Pons (tissue), 1 donor: ENCODE data around the gene ARFGEF3.

Experiments
- DNase-seq: peaks from one replicate; pipeline ENCODE4 v3.0.0-alpha.2; 2016; ENCODE audit warnings: low spot score

The ARFGEF3 gene

GRCh38 chr6:138241381-138241780 lies 79.6 kb downstream of the ARFGEF3 start:
- no peak for DNase-seq

GRCh38 chr6:138241934-138242333 lies 80.2 kb downstream of the ARFGEF3 start:
- no peak for DNase-seq

- DNase-seq = no peak
Measured at GRCh38 chr6:138242987-138243592, 81.4 kb downstream of the ARFGEF3 start.

- DNase-seq = no peak
Measured at GRCh38 chr6:138245751-138246150, 84.0 kb downstream of the ARFGEF3 start.

- DNase-seq = no peak
Measured at GRCh38 chr6:138246650-138247440, 85.1 kb downstream of the ARFGEF3 start.

- no peak for DNase-seq
Measured at GRCh38 chr6:138248011-138248410, 86.3 kb downstream of the ARFGEF3 start.

- DNase-seq = no peak
Measured at GRCh38 chr6:138248878-138249277, 87.1 kb downstream of the ARFGEF3 start.

- no peak for DNase-seq
Measured at GRCh38 chr6:138250053-138250452, 88.3 kb downstream of the ARFGEF3 start.

- DNase-seq = no peak
Measured at GRCh38 chr6:138250513-138251247, 88.9 kb downstream of the ARFGEF3 start.

- no peak for DNase-seq
Measured at GRCh38 chr6:138253731-138254130, 92.0 kb downstream of the ARFGEF3 start.

GRCh38 chr6:138255443-138255842 lies 93.7 kb downstream of the ARFGEF3 start:
- no peak for DNase-seq

- no peak for DNase-seq
Measured at GRCh38 chr6:138257638-138258040, 95.9 kb downstream of the ARFGEF3 start.

- no peak for DNase-seq
Measured at GRCh38 chr6:138258197-138258596, 96.5 kb downstream of the ARFGEF3 start.

GRCh38 chr6:138258991-138259390 lies 97.3 kb downstream of the ARFGEF3 start:
- no peak for DNase-seq

GRCh38 chr6:138261116-138261780 lies 99.5 kb downstream of the ARFGEF3 start:
- DNase-seq = no peak

GRCh38 chr6:138263963-138264362 lies 102.2 kb downstream of the ARFGEF3 start:
- DNase-seq = peak; percentile 57

GRCh38 chr6:138264372-138264880 lies 102.7 kb downstream of the ARFGEF3 start:
- DNase-seq = no peak

GRCh38 chr6:138266095-138266494 lies 104.4 kb downstream of the ARFGEF3 start:
- DNase-seq = no peak

GRCh38 chr6:138267971-138268895 lies 106.5 kb downstream of the ARFGEF3 start:
- peak; percentile 45 for DNase-seq

- no peak for DNase-seq
Measured at GRCh38 chr6:138271451-138271850, 109.7 kb downstream of the ARFGEF3 start.
